ENCODE measurements around the gene HDAC4. TPM values are rescaled to one million over a fixed set of nuclear protein-coding genes. Genes with fewer than 3 reads are reported as not detected.

Gene HDAC4
- total RNA-seq, 1 donor from 2014 or later: 20.4 TPM

- FAIRE-seq (no peak), DNase-seq (ENCODE audit: low spot score in 2 of 2) (no peak)
Observed at GRCh38 chr2:239355139-239355538, 45.7 kb downstream of the HDAC4 start.

- no peak for FAIRE-seq
- DNase-seq (ENCODE audit: low spot score in 2 of 2): no peak
Observed at GRCh38 chr2:239354791-239355136, 46.1 kb downstream of the HDAC4 start.

GRCh38 chr2:239354132-239354790 is 46.6 kb downstream of the HDAC4 start:
- DNase-seq (ENCODE audit: low spot score in 2 of 2) (no peak), FAIRE-seq (no peak)

GRCh38 chr2:239353692-239354091 is 47.1 kb downstream of the HDAC4 start:
- DNase-seq (ENCODE audit: low spot score in 2 of 2) (no peak), FAIRE-seq (no peak)

- no peak for DNase-seq (ENCODE audit: low spot score in 2 of 2)
- no peak for FAIRE-seq
Observed at GRCh38 chr2:239351687-239352086, 49.1 kb downstream of the HDAC4 start.

GRCh38 chr2:239349453-239350135 is 51.2 kb downstream of the HDAC4 start:
- no peak for DNase-seq (ENCODE audit: low spot score in 2 of 2)
- no peak for FAIRE-seq

GRCh38 chr2:239348563-239349452 is 52.0 kb downstream of the HDAC4 start:
- no peak for FAIRE-seq
- DNase-seq (ENCODE audit: low spot score in 2 of 2): no peak

- DNase-seq (ENCODE audit: low spot score in 2 of 2) (no peak), FAIRE-seq (no peak)
Observed at GRCh38 chr2:239346676-239347075, 54.1 kb downstream of the HDAC4 start.

- DNase-seq (ENCODE audit: low spot score in 2 of 2) (no peak), FAIRE-seq (no peak)
Observed at GRCh38 chr2:239345251-239345650, 55.6 kb downstream of the HDAC4 start.

- FAIRE-seq (no peak), DNase-seq (ENCODE audit: low spot score in 2 of 2) (no peak)
Observed at GRCh38 chr2:239344857-239345216, 56.0 kb downstream of the HDAC4 start.

GRCh38 chr2:239343946-239344856 is 56.6 kb downstream of the HDAC4 start:
- peak; percentile 49 for FAIRE-seq
- peak in 1 of 2 donors; percentile 45 for DNase-seq (ENCODE audit: low spot score in 2 of 2)

- FAIRE-seq: no peak
Observed at GRCh38 chr2:239343460-239343859, 57.4 kb downstream of the HDAC4 start.

GRCh38 chr2:239341840-239342239 is 59.0 kb downstream of the HDAC4 start:
- FAIRE-seq (no peak), DNase-seq (ENCODE audit: low spot score in 2 of 2) (no peak)

More at GRCh38 chr2:239343460-239343859, 57.4 kb downstream of the HDAC4 start:
- no peak for DNase-seq (ENCODE audit: low spot score in 2 of 2)

- DNase-seq (ENCODE audit: low spot score in 2 of 2) (no peak), FAIRE-seq (no peak)
Observed at GRCh38 chr2:239341146-239341732, 59.6 kb downstream of the HDAC4 start.

GRCh38 chr2:239339726-239340601 is 60.9 kb downstream of the HDAC4 start:
- DNase-seq (ENCODE audit: low spot score in 2 of 2): no peak
- no peak for FAIRE-seq

GRCh38 chr2:239339241-239339640 is 61.6 kb downstream of the HDAC4 start:
- DNase-seq (ENCODE audit: low spot score in 2 of 2) (no peak), FAIRE-seq (no peak)

- no peak for DNase-seq (ENCODE audit: low spot score in 2 of 2)
- FAIRE-seq: no peak
Observed at GRCh38 chr2:239337877-239338484, 62.8 kb downstream of the HDAC4 start.

- FAIRE-seq (no peak), DNase-seq (ENCODE audit: low spot score in 2 of 2) (no peak)
Observed at GRCh38 chr2:239337122-239337876, 63.5 kb downstream of the HDAC4 start.
